D721Med (cell line): ENCODE results near the gene HEATR5B.

Experiments
- DNase-seq: peaks from one replicate; pipeline ENCODE4 v3.0.0; 2011; ENCODE audit warnings: low spot score; ENCODE audit not compliant: insufficient read length
- FAIRE-seq: peaks from 2 replicates; lab custom pipeline; 2011; peaks lifted over from hg19 to GRCh38; lab: Jason Lieb, UNC
- TF ChIP-seq, protein P1 (sequence below): IDR thresholded peaks from 2 replicates; pipeline ENCODE4 v1.5.1; 2012; ENCODE audit warnings: mild to moderate bottlenecking, control low read depth; ENCODE audit not compliant: insufficient read depth; ENCODE audit errors: missing control alignments

Gene HEATR5B

DNA sequence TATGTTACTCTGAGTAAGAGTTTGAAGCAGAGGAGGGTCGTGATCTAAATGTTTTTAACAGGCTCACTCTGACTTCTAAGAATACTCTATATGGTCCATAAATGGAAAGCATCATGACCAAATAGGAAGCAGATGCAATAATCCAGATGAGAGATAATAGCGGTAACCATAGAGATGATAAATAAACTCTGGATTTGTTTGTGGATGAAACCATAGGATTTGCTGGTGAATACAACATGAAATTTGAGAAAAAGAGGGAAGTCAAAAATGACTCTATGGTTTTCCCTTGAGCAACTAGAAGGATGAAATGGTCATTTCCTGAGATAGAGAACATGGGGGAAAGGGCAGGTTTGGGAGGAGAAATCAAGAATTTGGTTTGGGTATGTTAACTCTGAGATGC lies 3.9 kb downstream of the HEATR5B start:
- FAIRE-seq (no peak), DNase-seq (no peak)
- TF ChIP-seq, protein P1, sequence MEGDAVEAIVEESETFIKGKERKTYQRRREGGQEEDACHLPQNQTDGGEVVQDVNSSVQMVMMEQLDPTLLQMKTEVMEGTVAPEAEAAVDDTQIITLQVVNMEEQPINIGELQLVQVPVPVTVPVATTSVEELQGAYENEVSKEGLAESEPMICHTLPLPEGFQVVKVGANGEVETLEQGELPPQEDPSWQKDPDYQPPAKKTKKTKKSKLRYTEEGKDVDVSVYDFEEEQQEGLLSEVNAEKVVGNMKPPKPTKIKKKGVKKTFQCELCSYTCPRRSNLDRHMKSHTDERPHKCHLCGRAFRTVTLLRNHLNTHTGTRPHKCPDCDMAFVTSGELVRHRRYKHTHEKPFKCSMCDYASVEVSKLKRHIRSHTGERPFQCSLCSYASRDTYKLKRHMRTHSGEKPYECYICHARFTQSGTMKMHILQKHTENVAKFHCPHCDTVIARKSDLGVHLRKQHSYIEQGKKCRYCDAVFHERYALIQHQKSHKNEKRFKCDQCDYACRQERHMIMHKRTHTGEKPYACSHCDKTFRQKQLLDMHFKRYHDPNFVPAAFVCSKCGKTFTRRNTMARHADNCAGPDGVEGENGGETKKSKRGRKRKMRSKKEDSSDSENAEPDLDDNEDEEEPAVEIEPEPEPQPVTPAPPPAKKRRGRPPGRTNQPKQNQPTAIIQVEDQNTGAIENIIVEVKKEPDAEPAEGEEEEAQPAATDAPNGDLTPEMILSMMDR = no peak

DNA sequence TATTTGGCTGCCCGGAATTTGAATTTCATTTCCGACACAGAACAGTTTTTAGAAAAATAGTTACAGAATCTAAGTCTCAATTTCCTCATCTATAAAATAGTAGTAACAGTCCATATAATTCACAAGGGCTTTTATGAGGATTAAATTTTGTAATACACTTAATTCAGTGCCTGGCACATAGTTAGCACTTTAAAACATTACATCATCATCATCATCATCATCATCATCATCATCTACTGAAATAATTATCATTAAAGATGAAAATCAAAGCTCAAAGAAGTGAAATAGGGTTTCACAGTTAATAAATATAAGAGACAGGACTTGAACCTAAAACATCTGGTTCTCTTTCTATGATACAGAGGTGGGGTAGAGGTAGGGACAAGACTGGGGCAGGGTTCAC lies 13.2 kb downstream of the HEATR5B start:
- FAIRE-seq (no peak), DNase-seq (no peak)
- TF ChIP-seq, protein P1 = no peak

DNA sequence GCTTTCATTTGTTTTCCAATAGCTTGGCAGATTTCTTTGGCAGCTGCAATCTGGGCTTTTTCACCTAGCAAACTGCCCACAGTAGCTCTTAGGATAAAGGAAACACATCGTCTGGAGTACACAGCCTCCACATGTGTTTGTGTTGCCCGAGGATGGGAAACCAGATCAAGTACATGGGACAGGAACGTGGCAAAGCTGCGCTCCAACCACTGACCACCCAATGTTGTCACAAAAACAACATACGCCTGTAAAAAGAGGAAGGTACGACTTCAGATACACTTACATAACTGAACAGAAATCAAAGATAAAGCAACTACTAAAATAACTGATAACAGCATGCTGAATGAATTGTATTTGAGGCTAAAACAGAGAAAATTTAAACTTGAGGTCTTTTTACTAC lies 15.5 kb downstream of the HEATR5B start:
- FAIRE-seq = no peak
- DNase-seq = no peak
- TF ChIP-seq, protein P1 = no peak

DNA sequence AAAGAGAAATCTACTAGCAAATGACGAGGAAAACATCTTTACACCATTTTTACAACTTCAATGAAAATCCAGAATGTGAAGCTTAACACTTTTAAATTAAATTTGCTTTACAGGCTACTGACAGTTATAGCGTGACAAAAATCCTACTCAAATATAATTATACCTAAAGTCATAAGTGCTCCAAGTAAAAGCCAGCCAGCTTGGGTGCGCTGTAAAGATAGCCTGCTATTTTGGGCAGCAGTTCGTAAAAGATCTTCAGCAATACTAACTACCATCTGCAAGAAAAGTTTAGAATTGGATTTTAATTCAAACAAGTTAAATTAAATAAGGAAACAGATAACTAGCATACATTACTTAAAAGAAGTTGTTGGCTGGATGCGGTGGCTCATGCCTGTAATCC lies 22.4 kb downstream of the HEATR5B start:
- DNase-seq (no peak), FAIRE-seq (no peak)
- TF ChIP-seq, protein P1 = no peak

DNA sequence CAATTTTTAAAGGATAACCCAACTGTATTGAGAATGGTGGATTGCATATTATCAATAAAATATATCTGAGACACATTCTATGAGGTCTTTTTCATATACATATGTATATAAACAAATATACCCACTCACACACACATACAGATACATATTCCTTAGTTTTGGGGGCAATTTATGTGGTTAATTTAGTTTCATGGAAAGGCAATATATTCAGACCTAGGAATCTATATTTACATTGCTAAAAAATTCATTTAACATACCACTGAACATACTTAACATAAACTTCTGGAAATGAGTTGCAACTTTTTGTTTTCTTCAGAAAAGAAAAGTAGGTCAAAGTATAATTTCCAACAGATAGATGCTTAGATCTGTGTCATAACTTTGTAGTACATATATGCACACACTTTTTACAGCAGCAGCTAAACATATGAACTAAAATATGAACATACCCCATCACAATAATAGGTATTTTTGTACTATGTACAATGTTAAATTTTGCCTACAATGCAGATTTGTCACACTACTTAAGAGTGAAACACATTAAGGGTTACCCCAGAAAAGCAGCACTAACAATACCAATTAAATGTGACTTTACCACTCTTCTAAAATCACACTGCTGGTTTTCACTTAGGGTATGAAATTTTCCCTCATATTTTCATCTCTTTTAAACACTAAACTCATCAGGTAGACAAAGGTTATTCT lies 23.0 kb downstream of the HEATR5B start:
- FAIRE-seq = no peak
- DNase-seq = no peak
- TF ChIP-seq, protein P1 = no peak

DNA sequence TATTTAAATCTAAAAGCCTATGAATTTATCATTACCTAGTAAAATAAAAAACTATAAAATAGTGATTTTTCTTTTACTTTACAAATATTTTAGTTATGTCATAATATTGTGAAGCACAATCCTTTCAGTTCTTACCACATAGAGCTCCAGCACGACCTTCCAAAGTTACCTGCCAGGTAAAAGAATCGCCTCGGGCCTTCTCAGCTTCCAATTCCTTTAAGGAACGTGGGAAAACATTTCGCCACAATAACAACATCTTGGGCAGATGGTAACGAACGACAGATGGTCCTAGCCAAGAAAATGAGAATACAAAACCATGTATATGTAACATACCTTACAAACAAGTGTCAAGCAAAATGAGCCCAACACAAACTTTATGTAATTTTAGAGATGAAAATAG lies 23.7 kb downstream of the HEATR5B start:
- no peak for DNase-seq
- FAIRE-seq = no peak
- TF ChIP-seq, protein P1 = no peak

DNA sequence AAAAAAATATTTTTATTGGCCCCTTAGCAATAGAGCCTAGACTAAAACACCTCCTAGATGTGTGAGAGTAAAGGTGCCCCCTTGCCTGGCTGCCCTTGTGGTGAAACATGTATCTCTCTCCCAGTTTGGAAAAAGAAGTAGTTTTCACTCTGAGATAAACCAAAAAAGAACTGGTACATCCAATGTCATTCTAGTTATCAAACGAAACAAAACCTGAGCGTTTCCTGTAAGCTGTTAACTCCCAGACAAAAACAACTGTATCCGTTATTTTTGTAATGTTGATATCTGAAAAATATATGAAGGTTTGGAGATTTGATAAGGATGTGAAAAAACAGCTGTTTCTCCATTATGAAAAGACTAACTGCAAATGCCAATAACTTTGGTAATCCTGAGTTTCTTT lies 24.3 kb downstream of the HEATR5B start:
- TF ChIP-seq, protein P1 = no peak
- DNase-seq = no peak
- no peak for FAIRE-seq
